Tibial nerve (tissue), 4 donors: Measurements from ENCODE around the gene NOL11. TPM values are rescaled to one million over a fixed set of nuclear protein-coding genes. Genes with fewer than 3 reads are reported as not detected.
"Not testable (repeated sequence)": the region's sequence is repeated elsewhere in the genome, so short reads cannot be mapped to it uniquely, and the experiment has no call there.

ENCODE experiments used
- DNase-seq, 2 donors: peaks; one replicate each; pipeline ENCODE4 v3.0.0-alpha.2; 2019; ENCODE audit warnings: low spot score in 2 of 2
- H3K27ac ChIP-seq, 4 donors: fragments of 200-600 bp; sonication (generic) in 3 of 4; one replicate each; pipeline ENCODE4 v1.5.1; 2017 to 2019; ENCODE audit warnings: mild to moderate bottlenecking in 1 of 4
- H3K27me3 ChIP-seq, 2 donors: fragments of 200-600 bp; sonication (generic) in 1 of 2; one replicate each; pipeline versions ENCODE4 v1.5.1 to v1.6.0; 2017 to 2019
- H3K36me3 ChIP-seq, 3 donors: fragments of 200-600 bp; sonication (generic); one replicate each; pipeline ENCODE4 v1.5.1; 2018 to 2019
- H3K4me1 ChIP-seq, 4 donors: fragments of 200-600 bp; sonication (generic) in 3 of 4; one replicate each; pipeline ENCODE4 v1.5.1; 2017 to 2019
- H3K4me3 ChIP-seq, 4 donors: fragments of 200-600 bp; sonication (generic) in 3 of 4; one replicate each; pipeline ENCODE4 v1.5.1; 2017 to 2019; ENCODE audit warnings: mild to moderate bottlenecking in 1 of 4, moderate library complexity in 1 of 4
- H3K9me3 ChIP-seq, 4 donors: fragments of 200-600 bp; sonication (generic) in 3 of 4; one replicate each; pipeline ENCODE4 v1.5.1; 2017 to 2019
- EP300 ChIP-seq, 2 donors: sonication (generic); formaldehyde crosslinking; IDR thresholded peaks; one replicate each; pipeline ENCODE4 v1.6.1; 2017; ENCODE audit warnings: antibody characterized with exemption in 2 of 2, mild to moderate bottlenecking in 1 of 2
- POLR2A ChIP-seq, 2 donors: fragments of 450-650 bp; IDR thresholded peaks; one replicate each; pipeline ENCODE4 v1.6.1; 2017; ENCODE audit warnings: antibody characterized with exemption in 2 of 2, mild to moderate bottlenecking in 2 of 2, moderate library complexity in 2 of 2
- WGBS, 2 donors: methylation state at CpG; one replicate each; pipeline ENCODE4 v1.1.5; 2018; 5-methylcytosine and 5-hydroxymethylcytosine counted together
- total RNA-seq, 4 donors: library from RNA; depleted of rRNA; stranded (reverse); fragments of >200 nt; gene quantifications; one replicate each; pipeline ENCODE4 v1.1.0, GENCODE V29; 2016
- TF ChIP-seq, protein P1 (sequence below), 5 experiments: fragments of 200-600 bp in 3 of 5; fragments of 450-650 bp in 2 of 5; sonication (generic) in 3 of 5; IDR thresholded peaks; one replicate each; pipeline ENCODE4 v1.5.1; 2016 to 2019; ENCODE audit warnings: antibody characterized with exemption in 5 of 5, mild to moderate bottlenecking in 3 of 5, moderate library complexity in 2 of 5

The NOL11 gene
- total RNA-seq, 4 donors from 2014 or later, result 21.6 to 35.8 (median 32.1) TPM

DNA sequence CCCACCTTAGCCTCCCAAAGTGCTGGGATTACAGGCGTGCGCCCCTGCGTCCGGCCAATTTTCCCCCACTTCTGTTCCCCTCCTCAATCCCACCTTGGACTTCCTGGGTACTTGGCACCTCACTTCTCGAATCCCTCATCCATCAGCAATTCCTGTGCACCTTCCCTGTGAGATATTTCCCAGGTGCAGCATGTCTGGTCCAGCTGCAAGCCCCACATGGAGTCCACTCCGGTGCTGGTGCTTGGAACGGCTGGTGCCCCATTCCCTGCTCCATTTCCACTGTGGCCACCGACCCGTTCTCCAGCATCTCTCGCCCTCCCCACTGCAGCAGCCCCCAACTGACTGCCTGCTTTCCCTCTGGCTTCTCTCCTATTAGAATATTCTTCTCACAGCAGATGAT lies 35.3 kb downstream of the NOL11 start:
- no peak for DNase-seq
- H3K4me1 ChIP-seq, result no peaks in the 10 kb centered on the region
- H3K27ac ChIP-seq, result no peak overlapping the region
- H3K27me3 ChIP-seq, result no peaks in the 10 kb centered on the region
- 86 to 93% methylated on average over 10 of the region's 10 CpGs for WGBS, 2 donors
- no peak overlapping the region for H3K4me3 ChIP-seq
- H3K36me3 ChIP-seq, result peaks cover 0 to 57% (median 0%) of the 10 kb centered on the region in 3 donors
- TF ChIP-seq EP300 (IDR thresholded peaks at IDR 0.05), result no peak
- TF ChIP-seq, protein P1, sequence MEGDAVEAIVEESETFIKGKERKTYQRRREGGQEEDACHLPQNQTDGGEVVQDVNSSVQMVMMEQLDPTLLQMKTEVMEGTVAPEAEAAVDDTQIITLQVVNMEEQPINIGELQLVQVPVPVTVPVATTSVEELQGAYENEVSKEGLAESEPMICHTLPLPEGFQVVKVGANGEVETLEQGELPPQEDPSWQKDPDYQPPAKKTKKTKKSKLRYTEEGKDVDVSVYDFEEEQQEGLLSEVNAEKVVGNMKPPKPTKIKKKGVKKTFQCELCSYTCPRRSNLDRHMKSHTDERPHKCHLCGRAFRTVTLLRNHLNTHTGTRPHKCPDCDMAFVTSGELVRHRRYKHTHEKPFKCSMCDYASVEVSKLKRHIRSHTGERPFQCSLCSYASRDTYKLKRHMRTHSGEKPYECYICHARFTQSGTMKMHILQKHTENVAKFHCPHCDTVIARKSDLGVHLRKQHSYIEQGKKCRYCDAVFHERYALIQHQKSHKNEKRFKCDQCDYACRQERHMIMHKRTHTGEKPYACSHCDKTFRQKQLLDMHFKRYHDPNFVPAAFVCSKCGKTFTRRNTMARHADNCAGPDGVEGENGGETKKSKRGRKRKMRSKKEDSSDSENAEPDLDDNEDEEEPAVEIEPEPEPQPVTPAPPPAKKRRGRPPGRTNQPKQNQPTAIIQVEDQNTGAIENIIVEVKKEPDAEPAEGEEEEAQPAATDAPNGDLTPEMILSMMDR (IDR thresholded peaks at IDR 0.05), result no peak
- TF ChIP-seq POLR2A (IDR thresholded peaks at IDR 0.05), result no peak
- H3K9me3 ChIP-seq, result no peaks in the 10 kb centered on the region

DNA sequence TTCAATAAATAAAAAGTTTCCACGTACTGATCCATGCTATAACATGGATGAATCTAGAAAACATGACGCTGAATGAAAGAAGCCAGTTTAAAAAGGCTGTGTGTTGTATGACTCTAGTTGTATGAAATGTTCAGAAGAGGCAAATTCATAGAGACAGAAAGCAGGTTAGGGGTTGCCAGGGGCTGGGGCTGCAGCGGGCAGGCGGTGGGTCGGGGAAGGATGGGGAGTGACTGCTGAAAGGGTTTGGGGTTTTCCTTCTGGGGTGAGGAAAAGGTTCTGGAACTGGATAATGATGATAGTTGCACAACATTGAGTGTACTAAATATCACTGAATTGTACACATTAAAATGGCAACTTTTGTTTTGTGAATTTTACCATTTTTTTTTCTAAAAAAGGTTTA lies 36.3 kb downstream of the NOL11 start:
- DNase-seq, result no peak
- Histone ChIP-seq H3K4me1 (peaks cover 0 to under 1% (median 0%) of the 10 kb centered on the region in 4 donors), H3K4me3 (no peak overlapping the region), H3K9me3 (no peaks in the 10 kb centered on the region), H3K36me3 (peaks cover 0 to 48% (median 0%) of the 10 kb centered on the region in 3 donors), H3K27me3 (no peaks in the 10 kb centered on the region), H3K27ac (no peak overlapping the region)
- TF ChIP-seq, protein P1 (IDR thresholded peaks at IDR 0.05), result no peak
- TF ChIP-seq POLR2A (IDR thresholded peaks at IDR 0.05) (no peak), EP300 (IDR thresholded peaks at IDR 0.05) (no peak)
- 93 to 94% methylated on average over 5 of the region's 5 CpGs for WGBS, 2 donors

DNA sequence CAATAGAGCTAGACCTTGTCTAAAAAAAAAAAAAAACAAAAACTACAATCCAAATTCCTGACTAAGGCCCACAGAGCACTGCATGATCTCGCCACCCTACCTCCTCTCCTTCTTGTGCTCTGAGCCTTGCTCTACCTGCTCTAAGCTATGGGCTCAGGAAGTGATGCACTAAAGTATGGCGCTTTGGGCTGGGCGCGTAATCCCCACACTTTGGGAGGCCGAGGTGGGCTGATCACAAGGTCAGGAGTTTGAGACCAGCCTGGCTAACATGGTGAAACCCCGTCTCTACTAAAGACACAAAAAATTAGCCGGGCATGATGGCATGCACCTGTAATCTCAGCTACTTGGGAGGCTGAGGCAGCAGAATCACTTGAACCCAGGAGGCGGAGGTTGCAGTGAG lies 37.0 kb downstream of the NOL11 start:
- H3K27me3 ChIP-seq, H3K4me1 ChIP-seq, H3K4me3 ChIP-seq, H3K9me3 ChIP-seq, DNase-seq, H3K27ac ChIP-seq: not testable (repeated sequence)
- 89 to 94% methylated on average over 7 to 8 of the region's 8 CpGs for WGBS, 2 donors
- peaks cover 0 to 42% (median 0%) of the 10 kb centered on the region in 3 donors for H3K36me3 ChIP-seq

DNA sequence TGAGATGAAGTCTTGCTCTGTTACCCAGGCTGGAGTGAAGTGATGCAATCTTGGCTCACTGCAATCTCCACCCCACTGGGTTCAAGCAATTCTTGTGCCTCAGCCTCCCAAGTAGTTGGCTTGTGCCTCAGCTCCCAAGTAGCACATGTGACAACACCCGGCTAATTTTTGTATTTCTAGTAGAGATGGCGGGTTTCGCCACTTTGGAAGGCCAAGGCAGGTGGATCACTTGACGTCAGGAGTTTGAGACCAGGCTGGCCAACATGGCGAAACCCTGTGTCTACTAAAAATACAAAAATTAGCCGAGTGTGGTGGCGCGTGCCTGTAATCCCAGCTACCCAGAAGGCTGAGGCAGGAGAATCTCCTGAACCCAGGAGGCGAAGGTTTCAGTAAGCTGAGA lies 39.0 kb downstream of the NOL11 start:
- Histone ChIP-seq H3K36me3 (peaks cover 0 to 22% (median 0%) of the 10 kb centered on the region in 3 donors), H3K4me1 (peaks cover 0 to 13% (median 0%) of the 10 kb centered on the region in 4 donors)
- H3K27me3 ChIP-seq, H3K27ac ChIP-seq, H3K9me3 ChIP-seq, DNase-seq, H3K4me3 ChIP-seq: not testable (repeated sequence)
- WGBS, 2 donors, result 97 to 98% methylated on average over 9 of the region's 9 CpGs

DNA sequence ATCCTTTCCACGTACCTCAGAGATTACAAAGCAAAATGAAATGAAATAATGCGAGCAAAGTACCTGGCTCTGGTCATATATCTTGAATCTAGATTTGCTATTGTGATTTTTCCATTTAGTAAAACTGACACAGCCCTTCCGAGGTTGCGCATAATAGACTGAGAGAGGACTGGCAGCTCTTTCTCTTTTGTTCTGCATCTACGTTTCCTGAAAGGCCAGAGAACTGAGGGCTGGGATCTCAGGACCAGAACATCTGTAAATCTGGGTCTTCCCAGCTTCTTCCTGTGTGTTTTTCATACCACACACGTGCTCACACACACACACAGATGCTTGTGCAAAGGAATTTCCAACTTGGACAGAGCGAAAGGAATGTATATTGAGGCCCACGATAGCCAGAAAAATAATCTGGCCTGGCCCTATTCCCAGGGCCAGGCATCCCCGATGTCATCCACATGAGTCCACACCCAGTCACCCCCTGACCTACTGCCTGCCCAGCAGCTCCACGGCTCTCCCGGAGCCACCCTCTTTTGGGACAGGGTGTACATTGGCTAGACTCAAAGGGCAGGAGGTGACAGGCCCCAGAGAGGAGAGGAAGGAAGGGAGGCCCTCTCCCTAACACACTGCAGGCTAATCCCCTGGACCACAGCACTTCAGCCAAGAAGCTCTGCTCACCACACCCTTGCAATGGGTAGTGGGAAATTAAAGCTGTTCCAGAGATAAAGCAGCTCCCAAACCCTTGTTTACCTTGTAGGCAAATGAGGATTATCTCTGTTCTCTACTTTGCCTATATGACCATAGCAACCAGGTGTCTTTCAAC lies 41.8 kb downstream of the NOL11 start:
- Histone ChIP-seq H3K9me3 (no peaks in the 10 kb centered on the region), H3K4me3 (no peak overlapping the region), H3K36me3 (peaks cover 0 to 10% (median 0%) of the 10 kb centered on the region in 3 donors), H3K4me1 (peaks cover 0 to 13% (median 0%) of the 10 kb centered on the region in 4 donors), H3K27me3 (no peaks in the 10 kb centered on the region), H3K27ac (peak overlapping the region in 2 of 4 donors; percentile 8 to 69)
- WGBS, 2 donors, result 33 to 44% methylated on average over 11 of the region's 11 CpGs
- DNase-seq, result peak in 1 of 2 donors; percentile 20
- peak in 1 of 2 donors; percentile 51 for TF ChIP-seq EP300 (IDR thresholded peaks at IDR 0.05)
- TF ChIP-seq POLR2A (IDR thresholded peaks at IDR 0.05), result no peak

DNA sequence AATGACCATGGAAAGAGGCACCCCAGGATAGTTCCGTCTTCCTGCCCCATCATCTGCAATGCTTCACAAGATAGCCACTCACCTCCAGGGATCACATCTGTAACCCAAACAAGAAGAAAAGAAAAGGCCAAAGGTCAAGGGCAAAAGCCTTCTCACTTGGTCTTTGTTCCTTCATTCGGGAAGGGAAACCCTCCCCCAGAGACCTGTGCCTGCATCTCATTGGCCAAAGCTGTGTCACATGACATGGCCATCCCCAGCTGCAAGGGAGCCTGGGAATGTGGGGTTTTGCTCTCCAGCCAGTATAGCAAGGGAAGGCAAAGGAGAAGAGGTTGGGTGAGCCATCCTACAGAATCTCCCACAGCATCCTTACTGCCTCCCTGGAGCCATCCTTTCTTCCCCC lies 47.9 kb downstream of the NOL11 start:
- Histone ChIP-seq H3K27me3 (no peaks in the 10 kb centered on the region), H3K4me1 (no peaks in the 10 kb centered on the region), H3K36me3 (no peaks in the 10 kb centered on the region), H3K27ac (no peak overlapping the region), H3K9me3 (no peaks in the 10 kb centered on the region), H3K4me3 (no peak overlapping the region)
- TF ChIP-seq POLR2A (IDR thresholded peaks at IDR 0.05) (no peak), EP300 (IDR thresholded peaks at IDR 0.05) (no peak)
- TF ChIP-seq, protein P1 (IDR thresholded peaks at IDR 0.05), result no peak
- WGBS, 2 donors, result 64 to 78% methylated on average over 2 of the region's 2 CpGs
- no peak for DNase-seq
